DMS53 treated with DMSO at 0.1 percent for 48 hours (cell line): Measurements from ENCODE around the gene ATF7.
"Not testable (repeated sequence)": the region's sequence is repeated elsewhere in the genome, so short reads cannot be mapped to it uniquely, and the experiment has no call there.

ENCODE experiments used
- DNase-seq: peaks from one replicate; lab custom pipeline; 2025; ENCODE audit not compliant: unreplicated experiment; lab: John Stamatoyannopoulos, UW

Gene ATF7

DNA sequence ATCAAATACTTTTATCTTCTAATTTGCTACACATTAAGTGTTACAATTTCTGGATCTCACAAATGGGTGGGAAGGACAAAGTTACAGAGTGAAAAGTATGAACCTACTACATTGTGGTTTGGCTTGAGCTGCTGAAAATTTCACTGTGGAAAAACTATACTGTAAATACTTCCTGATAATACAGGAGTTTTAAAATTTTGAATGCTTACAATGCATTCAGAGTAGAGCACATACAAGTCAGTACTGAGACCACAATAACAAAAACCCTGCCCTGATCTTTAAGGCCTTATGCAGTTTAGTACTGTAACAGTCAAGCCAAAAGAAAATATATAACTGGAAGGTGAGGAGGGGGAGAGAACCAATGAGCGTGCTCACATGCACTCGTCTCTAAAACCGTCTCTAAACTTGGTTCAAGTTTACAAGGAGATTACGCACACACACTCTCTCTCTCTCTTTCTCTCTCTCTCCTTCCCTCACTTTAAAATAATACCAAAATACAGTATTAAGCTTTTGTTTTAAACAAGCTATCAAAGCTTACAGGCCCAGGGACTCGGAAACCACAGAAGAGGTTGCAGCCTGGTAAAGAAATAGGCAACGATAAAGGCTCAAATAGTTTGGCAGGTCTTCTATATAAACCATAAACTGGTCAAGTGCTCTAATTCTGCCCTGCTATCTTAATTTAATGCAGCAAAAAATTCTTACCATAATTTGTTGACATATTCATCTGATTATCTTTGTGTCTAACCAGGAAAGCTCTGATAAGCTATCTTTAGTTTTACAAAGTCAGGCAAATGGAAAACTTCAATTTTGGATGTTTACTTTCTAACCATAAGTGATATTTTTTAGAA is 58.0 kb downstream of the ATF7 start:
- no peak for DNase-seq

DNA sequence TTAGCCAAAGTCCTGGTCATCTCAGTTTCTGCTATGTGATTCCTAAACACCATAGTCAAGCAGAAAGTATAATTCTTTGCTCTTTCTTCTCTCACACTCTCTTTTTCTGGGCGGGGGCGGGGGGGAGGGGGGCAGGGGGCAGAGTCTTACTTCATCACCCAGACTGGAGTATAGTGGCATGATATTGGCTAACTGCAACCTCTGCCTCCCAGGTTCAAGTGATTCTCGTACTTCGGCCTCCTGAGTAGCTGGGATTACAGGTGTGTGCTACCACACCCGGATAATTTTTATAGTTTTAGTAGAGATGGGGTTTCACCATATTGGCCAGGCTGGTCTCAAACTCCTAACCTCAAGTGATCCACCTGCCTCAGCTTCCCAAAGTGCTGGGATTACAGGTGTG is 60.8 kb downstream of the ATF7 start:
- not testable (repeated sequence) for DNase-seq

DNA sequence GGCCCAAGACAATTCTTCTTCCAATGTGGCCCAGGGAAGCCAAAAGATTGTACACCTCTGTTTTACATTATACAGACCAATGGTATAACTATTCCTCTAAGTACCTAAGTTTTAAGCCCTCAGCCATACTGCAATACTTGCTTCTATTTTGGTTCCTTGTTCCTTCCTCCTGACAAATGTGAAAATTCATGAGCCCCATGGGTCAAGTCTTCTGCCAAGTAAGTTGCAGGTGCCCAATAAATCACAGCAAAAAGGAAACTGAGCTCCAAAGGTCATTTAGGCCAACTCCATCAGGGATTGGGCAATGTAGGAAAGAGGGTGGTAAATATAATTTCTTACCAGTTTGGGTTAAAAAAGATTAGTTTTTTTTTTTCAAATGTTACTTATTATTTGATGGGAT is 61.2 kb downstream of the ATF7 start:
- DNase-seq, result no peak

DNA sequence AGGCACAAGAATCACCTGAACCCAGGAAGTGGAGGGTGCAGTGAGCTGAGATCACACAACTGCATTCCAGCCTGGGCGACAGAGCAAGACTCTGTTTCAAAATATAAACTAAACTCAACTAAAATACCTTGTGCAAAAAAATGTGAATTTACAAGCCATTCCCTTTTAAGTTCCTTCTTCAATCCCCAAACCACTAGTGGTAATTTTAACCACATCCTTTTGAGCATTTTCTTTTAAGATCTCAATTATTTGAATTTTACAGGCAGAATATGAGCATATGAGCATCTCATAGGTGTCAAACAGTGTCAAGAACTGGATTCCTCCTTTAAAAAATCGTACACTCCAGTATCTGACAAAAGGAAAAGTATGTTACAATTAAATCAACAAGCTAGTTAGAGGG is 61.9 kb downstream of the ATF7 start:
- DNase-seq, result no peak

DNA sequence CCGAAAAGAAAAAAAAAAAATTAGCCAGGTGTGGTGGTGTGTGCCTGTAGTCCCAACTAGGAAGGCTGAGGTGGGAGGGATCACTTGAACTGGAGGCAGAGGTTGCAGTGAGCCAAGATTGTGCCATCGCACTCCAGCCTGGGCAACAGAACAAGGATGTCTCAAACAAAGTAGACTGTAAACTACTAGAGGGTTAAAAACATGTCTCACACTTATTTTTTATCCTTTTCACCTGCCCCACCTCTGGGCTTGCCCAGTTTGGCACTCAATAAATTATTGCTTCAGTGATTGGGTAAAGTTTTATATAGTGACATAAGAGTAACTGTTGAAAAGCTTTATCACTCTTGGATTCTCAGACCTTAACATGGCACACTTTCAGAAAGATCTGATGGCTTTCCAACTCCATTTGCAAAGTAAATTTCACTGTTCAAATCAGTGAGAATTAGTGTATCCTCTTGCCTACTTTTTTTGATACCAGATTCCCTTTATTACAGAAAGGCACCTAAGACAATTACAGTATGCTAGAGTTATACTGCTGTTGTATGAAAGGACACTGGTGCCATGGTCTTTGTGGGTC is 62.6 kb downstream of the ATF7 start:
- DNase-seq, result no peak

DNA sequence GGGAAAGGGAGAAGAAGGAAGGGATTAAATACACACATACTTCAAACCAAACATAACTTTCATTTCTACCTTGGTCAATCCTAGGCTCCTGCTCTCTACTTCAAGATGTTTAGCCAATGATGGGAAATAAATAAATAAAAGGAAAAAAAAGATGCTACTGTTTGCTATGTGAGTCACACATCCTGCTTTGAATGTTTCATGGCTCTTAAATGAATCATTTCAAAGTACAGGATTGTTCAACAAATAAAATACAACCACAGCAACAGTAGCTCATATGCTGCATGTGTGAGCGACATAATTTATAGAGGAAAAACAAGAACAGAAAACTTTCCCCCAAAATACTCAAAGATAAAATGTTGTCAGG is 64.6 kb downstream of the ATF7 start:
- DNase-seq, result peak; percentile 85

DNA sequence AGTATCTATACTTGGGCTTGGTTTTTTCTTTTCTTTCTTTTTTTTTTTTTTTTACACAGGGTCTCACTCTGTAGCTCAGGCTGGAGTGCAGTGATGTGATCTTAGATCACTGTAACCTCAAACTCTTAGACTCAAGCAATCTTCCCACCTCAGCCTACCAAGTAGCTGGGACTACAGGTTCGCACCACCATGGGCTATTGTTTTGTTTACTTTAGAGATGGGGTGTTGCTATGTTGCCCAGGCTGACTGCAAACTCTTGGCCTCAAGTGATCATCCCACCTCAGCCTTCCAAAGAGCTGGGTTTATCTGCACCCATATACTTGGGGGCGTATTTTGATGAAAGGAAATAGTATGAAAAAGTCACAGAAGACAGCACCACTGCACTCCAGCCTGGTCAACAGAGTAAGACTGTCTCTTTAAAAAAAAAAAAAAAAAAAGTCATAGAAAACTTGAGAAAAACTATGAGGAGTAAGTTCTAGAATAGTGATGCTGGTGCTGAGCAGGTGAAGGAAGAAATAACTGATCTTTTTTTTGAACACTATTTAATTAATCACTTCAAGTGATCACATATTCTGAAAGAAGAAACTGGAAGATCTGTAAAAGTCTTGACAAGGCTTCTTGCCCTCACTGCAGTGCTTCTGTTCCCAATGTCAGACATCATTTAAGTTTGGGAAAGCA is 65.1 kb downstream of the ATF7 start:
- no peak for DNase-seq

DNA sequence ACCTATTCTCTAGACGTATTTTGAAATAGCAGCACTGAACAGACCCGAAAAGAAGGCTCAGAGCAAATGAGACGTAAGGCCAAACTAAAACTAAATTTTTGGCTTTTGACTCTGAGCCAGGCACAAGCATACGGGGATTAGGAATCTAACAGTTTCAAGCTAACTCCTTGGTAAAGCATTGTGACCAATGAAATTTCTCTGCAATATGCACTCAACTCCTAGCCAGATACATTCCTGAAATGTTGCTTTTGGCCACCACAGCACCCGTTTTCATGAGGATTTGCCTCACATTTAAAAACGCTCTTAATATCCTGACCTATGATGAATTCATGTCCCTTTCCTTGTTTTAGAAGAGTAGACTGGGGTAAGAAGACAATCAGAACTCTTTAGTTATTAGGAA is 65.8 kb downstream of the ATF7 start:
- no peak for DNase-seq

DNA sequence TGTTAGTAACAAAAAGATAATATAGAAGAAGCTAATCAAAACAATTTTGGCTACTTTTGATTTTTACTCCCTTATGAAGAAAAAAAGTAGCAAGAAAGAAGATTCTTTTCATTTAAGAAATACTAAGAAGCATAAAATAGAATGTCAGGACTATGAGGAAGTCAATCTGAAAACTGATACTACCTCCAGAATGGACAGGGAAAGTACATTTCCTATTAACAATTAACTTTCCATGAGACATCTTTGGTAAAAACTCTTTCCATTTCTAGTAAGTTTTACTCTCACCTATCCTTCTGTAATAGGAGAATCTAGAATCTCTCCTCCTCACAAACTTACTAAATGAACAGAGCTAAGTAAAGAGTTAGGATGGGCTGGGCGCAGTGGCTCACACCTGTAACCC is 67.6 kb downstream of the ATF7 start:
- no peak for DNase-seq

DNA sequence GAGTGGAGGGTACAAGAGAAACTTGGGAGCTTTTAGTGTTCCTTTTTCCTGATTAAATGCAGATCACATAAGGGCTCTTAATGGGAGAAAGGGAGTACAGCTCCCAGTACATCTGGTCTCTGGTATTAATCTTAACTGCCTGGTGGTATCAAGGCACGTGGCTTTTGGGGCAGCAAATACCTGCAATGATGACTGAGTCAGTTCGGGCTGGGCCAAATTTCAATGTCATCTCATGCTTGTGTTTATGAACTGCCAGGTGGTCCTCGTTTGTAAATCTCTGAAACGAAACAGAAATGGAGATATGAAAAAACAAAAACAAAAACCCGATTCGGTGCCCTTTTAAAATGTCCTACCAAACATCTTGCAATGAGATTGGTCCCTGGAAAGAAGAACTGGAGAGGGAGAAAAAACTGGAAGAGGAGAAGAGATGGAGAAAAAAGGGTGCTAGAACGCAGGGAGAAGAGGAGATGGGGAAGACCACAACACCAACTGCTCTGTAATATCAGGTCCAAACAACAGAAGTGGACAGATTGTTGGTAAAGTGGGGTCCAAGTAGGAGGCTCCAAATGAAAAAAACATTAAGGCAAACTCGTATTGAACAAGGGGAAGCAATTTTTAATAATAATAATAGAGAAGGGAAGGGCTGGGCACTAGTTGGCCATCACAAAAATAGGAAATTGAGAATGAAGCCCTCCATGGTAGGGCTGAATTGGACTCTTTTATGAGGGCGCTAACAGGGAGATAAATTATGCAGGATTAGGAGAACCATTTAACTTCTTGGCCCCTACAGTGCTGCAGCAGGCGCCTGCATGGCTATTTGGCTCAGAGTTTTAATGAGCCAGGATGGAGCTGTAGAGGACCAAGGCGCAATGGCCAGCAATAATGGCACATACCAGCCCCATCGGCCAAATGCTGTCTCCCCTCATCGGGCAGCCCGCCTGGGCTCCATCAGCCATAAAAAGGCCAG is 73.5 kb downstream of the ATF7 start:
- no peak for DNase-seq

DNA sequence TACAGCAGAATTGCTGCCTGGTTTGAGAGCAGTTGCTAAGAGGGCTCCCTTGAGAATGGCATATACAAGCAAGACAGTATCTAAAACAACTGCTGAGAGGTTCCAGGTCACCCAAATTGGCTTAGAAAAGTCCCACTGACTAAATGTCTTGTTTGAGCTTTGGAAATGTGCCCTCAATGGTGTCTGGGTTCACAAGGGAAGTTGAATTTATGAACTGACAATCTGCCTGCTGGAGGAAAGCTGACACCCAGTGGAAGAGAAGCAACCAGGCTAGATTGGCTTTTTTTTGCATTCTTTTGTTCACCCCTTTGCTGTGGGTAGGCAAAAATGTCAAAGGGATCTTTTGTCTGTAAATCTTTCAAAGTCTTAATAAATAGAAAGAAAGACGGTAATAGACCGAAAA is 74.3 kb downstream of the ATF7 start:
- DNase-seq, result no peak

DNA sequence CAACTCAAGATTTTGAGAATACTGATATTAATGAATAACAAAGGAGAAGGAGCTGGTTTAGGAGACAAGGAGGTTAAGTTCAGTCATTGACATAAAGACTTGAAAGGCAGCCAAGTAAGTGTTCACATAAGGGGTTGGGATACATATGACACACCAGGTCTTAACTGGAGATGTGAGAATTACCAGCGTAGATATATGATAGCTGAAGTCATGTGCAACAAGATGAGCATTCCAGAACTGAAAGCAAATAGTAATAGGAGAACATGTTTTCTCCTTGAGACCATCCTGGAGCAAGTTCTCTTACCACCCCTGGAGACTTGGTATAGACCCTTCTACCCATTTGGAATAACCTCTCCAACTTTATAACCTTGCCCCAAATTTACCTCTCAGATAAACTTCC is 75.6 kb downstream of the ATF7 start:
- DNase-seq, result no peak

DNA sequence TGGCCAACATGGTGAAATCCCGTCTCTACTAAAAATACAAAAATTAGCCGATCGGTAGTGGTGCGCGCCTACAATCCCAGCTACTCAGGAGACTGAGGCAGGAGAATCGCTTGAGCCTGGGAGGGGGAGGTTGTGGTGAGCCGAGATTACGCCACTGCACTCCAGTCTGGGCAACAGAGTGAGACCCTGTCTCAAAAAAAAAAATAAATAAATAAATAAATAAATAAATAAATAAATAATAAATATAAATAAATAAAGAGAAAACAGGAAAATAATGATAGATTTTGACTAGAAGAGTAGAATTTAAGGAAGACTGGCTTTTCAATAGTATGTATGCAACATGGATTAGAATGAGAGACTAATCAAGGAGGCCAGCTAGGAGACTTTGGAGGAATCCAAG is 76.1 kb downstream of the ATF7 start:
- not testable (repeated sequence) for DNase-seq

DNA sequence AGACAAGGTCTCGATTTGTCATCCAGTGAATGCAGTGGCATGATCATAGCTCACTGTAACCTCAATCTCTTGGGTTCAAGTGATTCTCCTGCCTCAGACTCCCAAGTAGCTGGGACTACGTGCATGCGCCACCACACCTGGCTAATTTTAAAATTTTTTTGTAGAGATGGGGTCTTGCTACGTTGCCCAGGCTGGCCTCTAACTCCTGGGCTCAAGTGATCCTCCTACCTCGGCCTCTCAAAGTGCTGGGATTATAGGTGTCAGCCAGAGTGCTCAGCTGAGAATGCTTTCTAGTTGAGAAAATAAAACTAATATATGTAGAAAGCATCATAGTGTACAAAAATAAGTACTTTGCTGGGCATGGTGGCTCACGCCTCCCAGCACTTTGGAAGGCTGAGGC is 77.8 kb downstream of the ATF7 start:
- not testable (repeated sequence) for DNase-seq

DNA sequence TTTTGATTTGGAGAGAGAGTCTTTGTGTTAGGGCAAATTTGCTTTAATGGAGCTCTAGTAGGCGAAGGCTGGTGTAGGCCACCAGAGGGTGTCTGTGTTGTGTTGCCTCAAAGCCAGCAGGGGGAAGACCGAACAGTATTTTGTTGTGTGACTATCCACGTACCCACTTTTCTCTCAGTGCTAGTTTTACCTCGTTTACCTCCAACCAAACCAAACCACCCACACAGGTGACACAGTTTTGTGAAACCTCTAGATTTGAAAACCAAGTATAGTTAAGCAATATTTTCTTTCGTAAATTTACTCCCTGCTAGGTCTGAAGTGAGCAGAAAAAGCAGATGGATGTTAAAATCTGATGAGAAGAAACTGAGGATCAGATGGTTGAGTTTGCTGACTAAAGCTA is 82.6 kb downstream of the ATF7 start:
- no peak for DNase-seq

DNA sequence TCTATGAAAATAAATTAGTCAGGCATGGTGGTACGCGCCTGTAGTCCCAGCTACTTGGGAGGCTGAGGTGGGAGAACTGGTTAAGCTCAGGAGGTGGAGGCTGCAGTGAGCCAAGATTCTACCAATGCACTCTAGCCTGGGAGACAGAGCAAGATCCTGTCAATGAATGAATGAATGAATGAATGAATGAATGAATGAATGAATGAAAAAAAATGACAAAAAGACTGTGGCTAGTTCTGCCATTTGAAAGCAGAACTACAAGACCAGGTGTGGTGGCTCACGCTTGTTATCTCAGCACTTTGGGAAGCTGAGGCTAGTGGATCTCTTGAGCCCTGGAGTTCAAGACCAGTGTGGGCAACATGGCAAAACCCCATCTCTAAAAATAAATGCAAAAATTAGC is 86.7 kb downstream of the ATF7 start:
- no peak for DNase-seq

DNA sequence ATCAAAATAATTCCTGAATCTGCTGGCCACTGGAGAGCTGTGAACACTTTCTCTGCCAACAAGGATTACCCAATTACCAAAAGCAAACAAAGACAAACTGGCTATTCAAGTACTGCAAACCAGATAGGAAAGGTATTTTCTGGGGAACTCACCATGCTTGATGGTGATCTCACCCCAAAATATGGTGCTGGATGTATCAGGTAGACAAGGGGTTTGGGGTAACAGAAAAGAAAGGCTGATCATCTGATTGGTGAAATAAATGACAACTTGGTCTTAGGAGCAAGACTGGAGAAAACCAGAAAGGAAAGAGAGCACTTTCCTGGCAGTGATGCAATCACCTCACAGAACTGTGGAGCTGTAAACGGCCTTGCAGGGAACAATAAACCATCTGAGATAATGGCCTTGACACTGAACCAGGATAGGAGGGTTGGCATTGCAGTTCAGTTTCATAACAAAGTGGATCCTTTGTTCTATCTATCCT is 87.9 kb downstream of the ATF7 start:
- peak; percentile 82 for DNase-seq

DNA sequence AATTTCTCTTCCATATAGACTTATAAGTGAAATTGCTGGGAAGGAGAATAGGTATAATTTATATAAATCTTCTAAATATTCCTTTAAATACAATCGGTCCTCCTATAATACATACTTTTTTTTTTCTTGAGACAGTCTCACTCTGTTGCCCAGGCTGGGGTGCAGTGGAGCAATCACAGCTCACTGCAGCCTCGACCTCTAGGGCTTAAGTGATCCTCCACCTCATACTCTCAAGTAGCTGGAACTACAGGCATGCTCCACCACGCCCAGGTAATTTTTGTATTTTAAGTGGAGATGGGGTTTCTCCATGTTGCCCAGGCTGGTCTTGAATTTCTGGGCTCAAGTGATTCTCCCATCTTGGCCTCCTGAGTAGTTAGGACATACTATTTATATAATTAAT is 89.2 kb downstream of the ATF7 start:
- no peak for DNase-seq

DNA sequence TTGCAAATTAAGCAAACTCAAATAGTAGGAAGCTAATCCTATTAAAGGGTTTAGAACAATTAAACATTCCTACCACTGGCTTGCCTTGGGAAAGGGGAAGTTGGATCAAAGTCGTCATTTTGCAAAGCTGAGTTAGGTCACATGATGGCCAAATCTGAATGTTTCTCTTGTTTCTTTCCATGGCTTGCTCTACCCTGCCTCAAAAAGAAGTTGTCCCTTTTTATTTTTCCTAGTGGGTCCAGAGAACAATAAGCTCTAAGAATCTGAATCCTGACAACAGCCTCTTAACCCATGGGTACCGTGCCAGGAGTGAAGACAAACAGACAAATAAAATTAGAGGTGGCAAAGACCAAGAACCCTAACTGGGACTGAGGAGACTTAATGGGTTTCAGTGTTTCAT is 92.7 kb downstream of the ATF7 start:
- DNase-seq, result no peak

DNA sequence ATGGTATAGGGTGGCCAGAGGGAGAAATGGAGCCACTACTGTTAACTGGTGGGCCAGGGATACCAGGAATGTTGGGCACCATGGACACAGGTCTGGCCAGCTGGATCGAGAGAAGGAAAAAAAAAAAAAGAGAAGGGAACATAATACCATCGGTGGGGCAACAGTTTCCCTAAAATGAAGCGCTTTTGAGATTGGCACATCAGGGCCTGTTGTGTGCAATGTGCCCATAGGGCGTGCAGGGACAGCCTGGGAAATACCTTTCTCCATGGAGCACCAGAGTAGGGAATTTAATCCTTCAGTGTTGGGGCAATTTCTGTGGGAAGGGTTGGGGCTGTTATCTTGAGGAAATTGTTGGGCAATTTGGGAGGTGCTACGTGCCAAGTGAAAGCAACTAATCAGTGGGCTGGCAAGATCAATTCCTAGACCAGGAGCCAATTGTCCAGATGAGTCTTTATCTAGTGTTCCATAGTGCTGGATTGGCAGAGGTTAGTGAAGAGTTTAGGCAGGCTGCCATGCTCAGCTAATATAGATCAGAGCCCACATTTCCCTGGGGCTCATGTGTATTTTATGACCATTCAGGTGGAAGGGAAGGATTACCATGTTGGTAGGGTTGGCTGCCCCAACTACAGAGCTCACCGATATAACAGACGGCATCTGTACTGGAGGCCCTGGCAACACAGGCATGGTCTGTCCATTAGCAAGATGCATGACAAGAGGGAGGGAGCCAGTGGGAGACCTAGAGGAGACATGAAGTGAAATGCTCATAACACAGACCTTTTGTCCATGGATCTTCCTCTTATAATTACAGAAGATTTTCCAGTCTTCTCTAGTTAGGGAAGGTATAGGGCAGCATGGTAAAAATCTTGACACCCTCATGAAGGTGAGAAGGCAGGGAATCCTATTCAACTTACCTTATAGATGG is 93.4 kb downstream of the ATF7 start:
- DNase-seq, result no peak
